Esophagus squamous epithelium (tissue), 5 donors: ENCODE data around the gene DRC3. TPM values are rescaled to one million over a fixed set of nuclear protein-coding genes. Genes with fewer than 3 reads are reported as not detected.

Experiments
- DNase-seq: peaks from one replicate; lab custom pipeline; 2025; lab: John Stamatoyannopoulos, UW
- H3K27ac ChIP-seq, 4 donors: fragments of 200-600 bp; sonication (generic); one replicate each; pipeline ENCODE4 v1.5.1; 2016 to 2019; ENCODE audit warnings: mild to moderate bottlenecking in 1 of 4
- H3K27me3 ChIP-seq, 4 donors: fragments of 200-600 bp; sonication (generic); 1 replicate in 3 of 4; 2 replicates in 1 of 4; pipeline versions ENCODE4 v1.5.1 to v1.6.0; 2017 to 2021; ENCODE audit warnings: antibody characterized with exemption in 1 of 4
- H3K36me3 ChIP-seq, 3 donors: fragments of 200-600 bp; sonication (generic); one replicate each; pipeline ENCODE4 v1.5.1; 2016 to 2019
- H3K4me1 ChIP-seq, 3 donors: fragments of 200-600 bp; sonication (generic); one replicate each; pipeline ENCODE4 v1.5.1; 2017 to 2019
- H3K4me3 ChIP-seq, 4 donors: fragments of 200-600 bp; sonication (generic); 1 replicate in 3 of 4; 2 replicates in 1 of 4; pipeline ENCODE4 v1.5.1; 2016 to 2019; ENCODE audit warnings: mild to moderate bottlenecking in 2 of 4, moderate library complexity in 1 of 4
- H3K9me3 ChIP-seq, 3 donors: fragments of 200-600 bp; sonication (generic); one replicate each; pipeline ENCODE4 v1.5.1; 2016 to 2019
- CTCF ChIP-seq, 6 experiments: fragments of 450-650 bp in 4 of 6; fragments of 200-600 bp in 2 of 6; sonication (generic) in 2 of 6; IDR thresholded peaks; one replicate each; pipeline ENCODE4 v1.5.1; 2016 to 2019; ENCODE audit warnings: antibody characterized with exemption in 6 of 6, mild to moderate bottlenecking in 4 of 6, moderate library complexity in 4 of 6
- POLR2A ChIP-seq, 4 donors: fragments of 450-650 bp; IDR thresholded peaks; one replicate each; pipeline ENCODE4 v1.6.1; 2017; ENCODE audit warnings: antibody characterized with exemption in 4 of 4, mild to moderate bottlenecking in 4 of 4, moderate library complexity in 3 of 4
- WGBS, 2 donors: methylation state at CpG; one replicate each; pipeline ENCODE4 v1.1.5; 2018; 5-methylcytosine and 5-hydroxymethylcytosine counted together
- intact Hi-C: fragments of 100-400 bp; cut with DNase I; formaldehyde crosslinking; loops from one replicate; pipeline ENCODE4 v1.15.0; 2022
- total RNA-seq, 4 donors: library from RNA; depleted of rRNA; stranded (reverse); fragments of >200 nt; gene quantifications; one replicate each; pipeline ENCODE4 v1.1.0, GENCODE V29; 2016
- donor health status: DM: yes; HTN: yes; CAD: no.

The DRC3 gene
- total RNA-seq, 4 donors from 2014 or later = 0.11 to 2.5 (median 1.3) TPM

- Histone ChIP-seq H3K27ac (peak overlapping the region; percentile 91 to 99 (median 98)), H3K27me3 (no peaks in the 10 kb centered on the region), H3K4me1 (peaks cover 17 to 68% (median 20%) of the 10 kb centered on the region in 3 donors), H3K4me3 (peak overlapping the region; percentile 68 to 98 (median 90)), H3K36me3 (no peaks in the 10 kb centered on the region), H3K9me3 (no peaks in the 10 kb centered on the region)
- 19 to 22% methylated on average over 1 of the region's 1 CpG for WGBS, 2 donors
- no peak for TF ChIP-seq CTCF (IDR thresholded peaks at IDR 0.05)
- peak in 1 of 4 donors; percentile 31 for TF ChIP-seq POLR2A (IDR thresholded peaks at IDR 0.05)
- no peak for DNase-seq
- intact Hi-C loops = no loop called here
Observed at GRCh38 chr17:17970699-17971430, 1.8 kb upstream of the DRC3 start.

- intact Hi-C loops = no loop called here
- H3K9me3 ChIP-seq = no peaks in the 10 kb centered on the region
- no peaks in the 10 kb centered on the region for H3K36me3 ChIP-seq
- WGBS, 2 donors = 0 to 17% methylated on average over 1 to 2 of the region's 33 CpGs
- no peak for DNase-seq
- peak overlapping the region; percentile 91 to 99 (median 98) for H3K27ac ChIP-seq
- peak overlapping the region; percentile 68 to 98 (median 90) for H3K4me3 ChIP-seq
- TF ChIP-seq POLR2A (IDR thresholded peaks at IDR 0.05) (no peak), CTCF (IDR thresholded peaks at IDR 0.05) (no peak)
- peaks cover 17 to 61% (median 20%) of the 10 kb centered on the region in 3 donors for H3K4me1 ChIP-seq
- H3K27me3 ChIP-seq = no peaks in the 10 kb centered on the region
Observed at GRCh38 chr17:17971431-17972125, 1.1 kb upstream of the DRC3 start.

- Histone ChIP-seq H3K36me3 (no peaks in the 10 kb centered on the region), H3K27me3 (no peaks in the 10 kb centered on the region), H3K4me3 (peak overlapping the region; percentile 31 to 65 (median 57)), H3K27ac (peak overlapping the region; percentile 31 to 75 (median 58)), H3K4me1 (peaks cover 17 to 48% (median 20%) of the 10 kb centered on the region in 3 donors), H3K9me3 (no peaks in the 10 kb centered on the region)
- WGBS, 2 donors = 1 to 6% methylated on average over 8 to 13 of the region's 13 CpGs
- intact Hi-C loops = no loop called here
- TF ChIP-seq POLR2A (IDR thresholded peaks at IDR 0.05) (no peak), CTCF (IDR thresholded peaks at IDR 0.05) (no peak)
- no peak for DNase-seq
Observed at GRCh38 chr17:17972952-17973254, 241 bp downstream of the DRC3 start.

GRCh38 chr17:17975436-17975835, 2.8 kb downstream of the DRC3 start:
- Histone ChIP-seq H3K36me3 (no peaks in the 10 kb centered on the region), H3K4me1 (peaks cover 12 to 42% (median 20%) of the 10 kb centered on the region in 3 donors), H3K4me3 (no peak overlapping the region), H3K27ac (no peak overlapping the region), H3K27me3 (no peaks in the 10 kb centered on the region), H3K9me3 (no peaks in the 10 kb centered on the region)
- intact Hi-C loops = no loop called here
- DNase-seq = no peak
- no peak for TF ChIP-seq CTCF (IDR thresholded peaks at IDR 0.05)
- no peak for TF ChIP-seq POLR2A (IDR thresholded peaks at IDR 0.05)
- 62 to 71% methylated on average over 6 of the region's 8 CpGs for WGBS, 2 donors

GRCh38 chr17:17976931-17977570, 4.4 kb downstream of the DRC3 start:
- 75 to 79% methylated on average over 9 of the region's 10 CpGs for WGBS, 2 donors
- intact Hi-C loops = no loop called here
- H3K27ac ChIP-seq = no peak overlapping the region

More at GRCh38 chr17:17976931-17977570, 4.4 kb downstream of the DRC3 start:
- Histone ChIP-seq H3K9me3 (no peaks in the 10 kb centered on the region), H3K27me3 (no peaks in the 10 kb centered on the region), H3K4me3 (no peak overlapping the region), H3K4me1 (peaks cover 0 to 29% (median 10%) of the 10 kb centered on the region in 3 donors), H3K36me3 (no peaks in the 10 kb centered on the region)
- no peak for DNase-seq
- TF ChIP-seq POLR2A (IDR thresholded peaks at IDR 0.05) = no peak
- no peak for TF ChIP-seq CTCF (IDR thresholded peaks at IDR 0.05)
